GM12878 (cell line): ENCODE results near the gene USP15. TPM values are rescaled to one million over a fixed set of nuclear protein-coding genes. Genes with fewer than 3 reads are reported as not detected.

Experiments used
- ATAC-seq: fragments of 200-7000 bp; cut with Tn5 transposase; 3 replicates; pipeline ENCODE4 v1.9.1; 2020; ENCODE audit warnings: mild to moderate bottlenecking, moderate library complexity
- BruUV-seq: library from RNA; stranded (reverse); fragments of 400-500 nt; replicated peaks from 2 replicates; lab custom pipeline; 2021; lab: Mats Ljungman, UMichigan
- CTCF ChIA-PET: fragments of 300-600 bp; sonication (Branson Sonifier 250); formaldehyde crosslinking; extraction: SDS; loops from one replicate; lab custom pipeline; 2021; ENCODE audit warnings: inconsistent platforms; lab: Yijun Ruan, JAX
- POLR2A ChIA-PET: fragments of 350-600 bp; formaldehyde crosslinking; extraction: SDS; loops from one replicate; lab custom pipeline; 2021; ENCODE audit warnings: inconsistent platforms; lab: Charles Lee
- RAD21 ChIA-PET: fragments of 300-600 bp; sonication (Branson Sonifier 250); formaldehyde crosslinking; loops from one replicate; lab custom pipeline; 2023; ENCODE audit warnings: antibody characterized with exemption; ENCODE audit not compliant: unreplicated experiment; lab: Charles Lee
- SMC1A ChIA-PET: fragments of 300-600 bp; sonication (Branson Sonifier 250); formaldehyde crosslinking; loops from one replicate; lab custom pipeline; 2023; ENCODE audit not compliant: unreplicated experiment, uncharacterized antibody; lab: Charles Lee
- DNase-seq: peaks from one replicate; pipeline ENCODE4 v3.0.0-alpha.2; 2011; ENCODE audit warnings: low read depth, low spot score
- FAIRE-seq: peaks from 3 replicates; lab custom pipeline; 2011; peaks lifted over from hg19 to GRCh38; lab: Jason Lieb, UNC
- H2AFZ ChIP-seq: 2 replicates; pipeline ENCODE4 v1.6.0; 2011; ENCODE audit warnings: low read depth, low read length, control low read depth; ENCODE audit not compliant: control insufficient read depth
- H3K27ac ChIP-seq: 2 replicates; pipeline ENCODE4 v1.5.1; 2011; ENCODE audit warnings: control low read depth; ENCODE audit not compliant: control insufficient read depth, insufficient read depth
- H3K27me3 ChIP-seq, 2 experiments: replicated peaks in 1 of 2; 2 replicates each; pipeline versions ENCODE4 v1.6.0 to v1.6.1; 2011; ENCODE audit warnings: low read length in 1 of 2; ENCODE audit not compliant: control insufficient read depth in 2 of 2, insufficient read depth in 2 of 2
- H3K36me3 ChIP-seq, 2 experiments: 2 replicates each; pipeline ENCODE4 v1.5.1; 2011; ENCODE audit warnings: low read length in 1 of 2; ENCODE audit not compliant: control insufficient read depth in 2 of 2, insufficient read depth in 2 of 2
- H3K4me1 ChIP-seq: 2 replicates; pipeline ENCODE4 v1.6.1; 2011; ENCODE audit warnings: mild to moderate bottlenecking, low read length, moderate library complexity, mixed read lengths; ENCODE audit not compliant: control insufficient read depth, insufficient read depth
- H3K4me2 ChIP-seq: 2 replicates; pipeline ENCODE4 v1.6.0; 2011; ENCODE audit warnings: control low read depth; ENCODE audit not compliant: control insufficient read depth, insufficient read depth
- H3K4me3 ChIP-seq: fragments of 200-600 bp; sonication (generic); 2 replicates; pipeline ENCODE4 v1.5.1; 2016
- H3K79me2 ChIP-seq: 2 replicates; pipeline ENCODE4 v1.6.0; 2011; ENCODE audit warnings: low read length; ENCODE audit not compliant: control insufficient read depth, insufficient read depth
- H3K9ac ChIP-seq: 2 replicates; pipeline ENCODE4 v1.8.0; 2011; ENCODE audit warnings: low read length, control low read depth, mixed read lengths; ENCODE audit not compliant: control insufficient read depth, insufficient read depth
- H3K9me3 ChIP-seq: replicated peaks from 3 replicates; pipeline ENCODE4 v1.5.1; 2011; ENCODE audit warnings: mild to moderate bottlenecking, low read length; ENCODE audit not compliant: control insufficient read depth, insufficient read depth
- H4K20me1 ChIP-seq: 2 replicates; pipeline ENCODE4 v1.6.0; 2011; ENCODE audit not compliant: control insufficient read depth, insufficient read depth
- EED ChIP-seq: sonication (generic); IDR thresholded peaks from 2 replicates; pipeline ENCODE4 v1.6.1; 2016; ENCODE audit warnings: antibody characterized with exemption, low read depth
- SMC3 ChIP-seq: IDR thresholded peaks from 2 replicates; pipeline ENCODE4 v1.6.1; 2011; ENCODE audit warnings: low read length, improper control_type of control experiment, borderline replicate concordance
- USF1 ChIP-seq: IDR thresholded peaks from 2 replicates; pipeline ENCODE4 v1.6.1; 2011; ENCODE audit warnings: borderline replicate concordance, low read depth, mild to moderate bottlenecking, moderate library complexity, mixed read lengths, low read length; ENCODE audit not compliant: insufficient read depth; ENCODE audit errors: extremely low read length
- WGBS: methylation state at CpG from one replicate; pipeline ENCODE4 v1.1.6; 2016; ENCODE audit warnings: low lambda C conversion rate; ENCODE audit not compliant: insufficient replicate concordance, insufficient coverage; ENCODE audit errors: missing lambda C conversion rate; 5-methylcytosine and 5-hydroxymethylcytosine counted together
- in situ Hi-C: fragments of 300-500 bp; cut with MboI; formaldehyde crosslinking; loops from 9 replicates; pipeline ENCODE4 v1.14.3; 2018; ENCODE audit warnings: mixed read lengths
- intact Hi-C: fragments of 100-400 bp; cut with micrococcal nuclease; formaldehyde crosslinking; loops from one replicate; pipeline ENCODE4 v1.14.2; 2022; ENCODE audit not compliant: unreplicated experiment
- polyA plus RNA-seq, 11 experiments: library from polyadenylated mRNA; depleted of rRNA in 4 of 11; unstranded in 6 of 11; stranded (reverse) in 5 of 11; fragments of >200 nt; fragmentation: Nextera tagmentation in 4 of 11; fragmentation: Illumina TruSeq in 1 of 11; extraction: Ambion mirVana in 4 of 11; extraction: Trizol in 1 of 11; gene quantifications; 1 replicate in 1 of 11; 2 replicates in 10 of 11; pipeline versions ENCODE4 v1.2.1 to v1.2.3, GENCODE V29; 2011 to 2016; ENCODE audit warnings: inconsistent platforms in 2 of 11, missing spikeins in 2 of 11, low read depth in 1 of 11
- total RNA-seq, 4 experiments: library from RNA; depleted of rRNA in 3 of 4; stranded (reverse); fragments of >200 nt in 3 of 4; fragmentation: Illumina TruSeq in 1 of 4; extraction: Trizol in 1 of 4; gene quantifications; 2 replicates each; pipeline versions ENCODE4 v1.2.1 to v1.2.3, GENCODE V29; 2013 to 2021
- TF ChIP-seq, protein P1 (sequence below), 3 experiments: IDR thresholded peaks in 2 of 3; conservative IDR thresholded peaks in 1 of 3; 2 replicates each; pipeline ENCODE4 v1.5.1; 2011; ENCODE audit warnings: low read depth in 3 of 3, low read length in 3 of 3, mild to moderate bottlenecking in 3 of 3, control low read depth in 2 of 3, moderate library complexity in 2 of 3, inconsistent platforms in 1 of 3, mixed read lengths in 1 of 3; ENCODE audit not compliant: control insufficient read depth in 2 of 3, insufficient read depth in 1 of 3; ENCODE audit errors: extremely low read depth in 1 of 3

The USP15 gene
- total and polyA plus RNA-seq, 10 of the 15 experiments (the other 5 are each of a cell fraction or from before 2014, with no cell fraction given) = 57.6 to 101 (median 90.2) TPM

GRCh38 chr12:62248873-62249272 is 11.3 kb upstream of the USP15 start:
- H3K9me3 ChIP-seq = no peaks in the 10 kb centered on the region
- H2AFZ ChIP-seq = no peak overlapping the region
- ChIA-PET POLR2A (no interaction called here), CTCF (interaction anchor here (1.8 kb wide), 1 partner anchor 8 kb away, joined by 6 read pairs; no protein-coding TSS in a partner anchor), RAD21 (no interaction called here), SMC1A (no interaction called here)
- intact Hi-C loops (no loop called here), in situ Hi-C loops (no loop called here)
- no peak overlapping the region for H3K4me2 ChIP-seq
- H3K79me2 ChIP-seq = no peaks in the 10 kb centered on the region
- WGBS = 50% methylated on average over 1 of the region's 1 CpG
- ATAC-seq (no peak), DNase-seq (no peak), FAIRE-seq (no peak)
- peaks cover 18% of the 10 kb centered on the region for H3K4me1 ChIP-seq
- no peak for TF ChIP-seq SMC3
- no peak for TF ChIP-seq EED
- no peak for TF ChIP-seq USF1
- TF ChIP-seq, protein P1, sequence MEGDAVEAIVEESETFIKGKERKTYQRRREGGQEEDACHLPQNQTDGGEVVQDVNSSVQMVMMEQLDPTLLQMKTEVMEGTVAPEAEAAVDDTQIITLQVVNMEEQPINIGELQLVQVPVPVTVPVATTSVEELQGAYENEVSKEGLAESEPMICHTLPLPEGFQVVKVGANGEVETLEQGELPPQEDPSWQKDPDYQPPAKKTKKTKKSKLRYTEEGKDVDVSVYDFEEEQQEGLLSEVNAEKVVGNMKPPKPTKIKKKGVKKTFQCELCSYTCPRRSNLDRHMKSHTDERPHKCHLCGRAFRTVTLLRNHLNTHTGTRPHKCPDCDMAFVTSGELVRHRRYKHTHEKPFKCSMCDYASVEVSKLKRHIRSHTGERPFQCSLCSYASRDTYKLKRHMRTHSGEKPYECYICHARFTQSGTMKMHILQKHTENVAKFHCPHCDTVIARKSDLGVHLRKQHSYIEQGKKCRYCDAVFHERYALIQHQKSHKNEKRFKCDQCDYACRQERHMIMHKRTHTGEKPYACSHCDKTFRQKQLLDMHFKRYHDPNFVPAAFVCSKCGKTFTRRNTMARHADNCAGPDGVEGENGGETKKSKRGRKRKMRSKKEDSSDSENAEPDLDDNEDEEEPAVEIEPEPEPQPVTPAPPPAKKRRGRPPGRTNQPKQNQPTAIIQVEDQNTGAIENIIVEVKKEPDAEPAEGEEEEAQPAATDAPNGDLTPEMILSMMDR (IDR thresholded peaks at IDR 0.05 in 2 of 3, conservative IDR thresholded peaks at IDR 0.05 in 1 of 3; ENCODE audit: control insufficient read depth in 2 of 3, extremely low read depth in 1 of 3, insufficient read depth in 1 of 3, low read depth in 3 of 3, low read length in 3 of 3) = no peak
- H4K20me1 ChIP-seq = no peaks in the 10 kb centered on the region
- H3K27ac ChIP-seq = no peak overlapping the region
- no peak overlapping the region for H3K9ac ChIP-seq
- no TSS peak for BruUV-seq
- H3K36me3 ChIP-seq = no peaks in the 10 kb centered on the region
- H3K27me3 ChIP-seq = no peaks in the 10 kb centered on the region
- H3K4me3 ChIP-seq = no peak overlapping the region
